GM19463 (cell line): ENCODE measurements around the gene NKTR.

Source experiments
- ATAC-seq: cut with Tn5 transposase; IDR thresholded peaks from one replicate; pipeline ENCODE4 v1.9.1; 2021; ENCODE audit warnings: mild to moderate bottlenecking, moderate library complexity; ENCODE audit not compliant: unreplicated experiment

NKTR gene

GRCh38 chr3:42675909-42676308 is 75.4 kb downstream of the NKTR start:
- ATAC-seq = no peak

GRCh38 chr3:42678447-42678846 is 78.0 kb downstream of the NKTR start:
- ATAC-seq = no peak

GRCh38 chr3:42680271-42680670 is 79.8 kb downstream of the NKTR start:
- ATAC-seq = no peak

GRCh38 chr3:42680806-42681205 is 80.3 kb downstream of the NKTR start:
- ATAC-seq = no peak

- ATAC-seq = no peak
Measured at GRCh38 chr3:42681361-42682038, 81.0 kb downstream of the NKTR start.

- no peak for ATAC-seq
Measured at GRCh38 chr3:42682301-42683070, 82.0 kb downstream of the NKTR start.

GRCh38 chr3:42683875-42684598 is 83.6 kb downstream of the NKTR start:
- ATAC-seq = no peak

GRCh38 chr3:42684632-42685362 is 84.3 kb downstream of the NKTR start:
- ATAC-seq = no peak

- ATAC-seq = no peak
Measured at GRCh38 chr3:42685363-42685881, 84.9 kb downstream of the NKTR start, which contains the start of gene KLHL40. Gene KLHL40, plus strand, starts transcription at chr3:42685537. Its CDS starts 82 bp downstream, at chr3:42685619.

GRCh38 chr3:42685891-42686820 is 85.7 kb downstream of the NKTR start:
- no peak for ATAC-seq

- ATAC-seq = no peak
Measured at GRCh38 chr3:42686832-42687650, 86.6 kb downstream of the NKTR start.

GRCh38 chr3:42688016-42688415 is 87.5 kb downstream of the NKTR start:
- ATAC-seq = no peak

- no peak for ATAC-seq
Measured at GRCh38 chr3:42688487-42689420, 88.3 kb downstream of the NKTR start.

GRCh38 chr3:42689421-42690014 is 89.0 kb downstream of the NKTR start:
- no peak for ATAC-seq

GRCh38 chr3:42690191-42690590 is 89.7 kb downstream of the NKTR start:
- no peak for ATAC-seq

- no peak for ATAC-seq
Measured at GRCh38 chr3:42690766-42691680, 90.5 kb downstream of the NKTR start.
